Neural progenitor cell (in vitro differentiated cells): ENCODE data around the gene CRELD2. TPM values are rescaled to one million over a fixed set of nuclear protein-coding genes. Genes with fewer than 3 reads are reported as not detected.

Experiments
- DNase-seq: peaks from one replicate; pipeline ENCODE4 v3.0.0-alpha.2; 2016; ENCODE audit warnings: low spot score
- H2AFZ ChIP-seq: fragments of 200-600 bp; sonication (generic); replicated peaks from 2 replicates; pipeline ENCODE4 v1.6.1; 2016; ENCODE audit warnings: antibody characterized with exemption
- H3F3A ChIP-seq: fragments of 200-600 bp; sonication (generic); 2 replicates; pipeline ENCODE4 v1.6.1; 2016; ENCODE audit warnings: antibody characterized with exemption, low read depth
- H3K27ac ChIP-seq: fragments of 200-600 bp; sonication (generic); 2 replicates; pipeline ENCODE4 v1.5.1; 2016; ENCODE audit warnings: mild to moderate bottlenecking
- H3K27me3 ChIP-seq: fragments of 200-600 bp; sonication (generic); 2 replicates; pipeline ENCODE4 v1.6.1; 2016; ENCODE audit warnings: mild to moderate bottlenecking, moderate library complexity
- H3K36me3 ChIP-seq: fragments of 200-600 bp; sonication (generic); 2 replicates; pipeline ENCODE4 v1.5.1; 2016
- H3K4me1 ChIP-seq: fragments of 200-600 bp; sonication (generic); 2 replicates; pipeline ENCODE4 v1.6.1; 2016; ENCODE audit warnings: mixed run types
- H3K4me2 ChIP-seq: fragments of 200-600 bp; sonication (generic); 2 replicates; pipeline ENCODE4 v1.6.1; 2016
- H3K4me3 ChIP-seq: fragments of 200-600 bp; sonication (generic); 2 replicates; pipeline ENCODE4 v1.5.1; 2016
- H3K79me2 ChIP-seq: fragments of 200-600 bp; sonication (generic); 2 replicates; pipeline ENCODE4 v1.6.1; 2016; ENCODE audit warnings: low read depth
- H3K9ac ChIP-seq: fragments of 200-600 bp; sonication (generic); 2 replicates; pipeline ENCODE4 v1.6.1; 2016
- H3K9me3 ChIP-seq: fragments of 200-600 bp; sonication (generic); 2 replicates; pipeline ENCODE4 v1.5.1; 2016; ENCODE audit warnings: low read depth
- H4K20me1 ChIP-seq: fragments of 200-600 bp; sonication (generic); 2 replicates; pipeline ENCODE4 v1.6.1; 2016; ENCODE audit warnings: low read depth
- H3K27ac Mint-ChIP-seq: 3 replicates; pipeline ENCODE4 v1.8.0; 2021; ENCODE audit warnings: mixed read lengths
- H3K27me3 Mint-ChIP-seq: 2 replicates; pipeline ENCODE4 v1.8.0; 2022; ENCODE audit warnings: low read depth, mild to moderate bottlenecking, inconsistent platforms, moderate library complexity, mixed read lengths; ENCODE audit not compliant: insufficient read depth
- H3K36me3 Mint-ChIP-seq: 3 replicates; pipeline ENCODE4 v1.8.0; 2021; ENCODE audit warnings: mixed read lengths
- H3K4me1 Mint-ChIP-seq: 3 replicates; pipeline ENCODE4 v1.8.0; 2021; ENCODE audit warnings: mixed read lengths
- H3K4me3 Mint-ChIP-seq: 3 replicates; pipeline ENCODE4 v1.8.0; 2021; ENCODE audit warnings: mild to moderate bottlenecking, moderate library complexity, mixed read lengths
- H3K9me3 Mint-ChIP-seq: 3 replicates; pipeline ENCODE4 v1.8.0; 2020; ENCODE audit warnings: mixed read lengths
- CTCF ChIP-seq: fragments of 200-600 bp; sonication (generic); IDR thresholded peaks from 2 replicates; pipeline ENCODE4 v1.5.1; 2017; ENCODE audit warnings: antibody characterized with exemption, mild to moderate bottlenecking
- EZH2 ChIP-seq: fragments of 200-600 bp; sonication (generic); IDR thresholded peaks from 2 replicates; pipeline ENCODE4 v1.6.1; 2017; ENCODE audit warnings: antibody characterized with exemption, mild to moderate bottlenecking, moderate library complexity
- EZH2phosphoT487 ChIP-seq: fragments of 200-600 bp; sonication (generic); IDR thresholded peaks from 2 replicates; pipeline ENCODE4 v1.6.1; 2017; ENCODE audit warnings: antibody characterized with exemption
- total RNA-seq: library from RNA; depleted of rRNA; stranded (reverse); fragments of >200 nt; gene quantifications from 2 replicates; pipeline ENCODE4 v1.2.3, GENCODE V29; 2015; ENCODE audit warnings: low replicate concordance

The CRELD2 gene
- total RNA-seq, 1 donor from 2014 or later: 12.2 TPM

GRCh38 chr22:49929211-49929979, 11.0 kb downstream of the CRELD2 start:
- Mint-ChIP-seq H3K9me3 (no peaks in the 10 kb centered on the region), H3K27ac (no peak overlapping the region), H3K4me1 (peaks cover 27% of the 10 kb centered on the region), H3K27me3 (peaks cover 12% of the 10 kb centered on the region), H3K36me3 (peaks cover 2% of the 10 kb centered on the region), H3K4me3 (no peak overlapping the region)
- no peak overlapping the region for H3K27ac ChIP-seq
- no peaks in the 10 kb centered on the region for H3K4me1 ChIP-seq
- no peaks in the 10 kb centered on the region for H3K36me3 ChIP-seq
- H3K9me3 ChIP-seq: no peaks in the 10 kb centered on the region
- peak overlapping the region; percentile 37 for H3K4me3 ChIP-seq
- no peaks in the 10 kb centered on the region for H3K79me2 ChIP-seq
- no peaks in the 10 kb centered on the region for H4K20me1 ChIP-seq
- peak overlapping the region; percentile 73 for H3K4me2 ChIP-seq
- no peak for TF ChIP-seq EZH2phosphoT487
- TF ChIP-seq CTCF: peak; percentile 84
- no peak overlapping the region for H3K9ac ChIP-seq
- peaks cover 35% of the 10 kb centered on the region for H3K27me3 ChIP-seq
- H2AFZ ChIP-seq: no peak overlapping the region
- DNase-seq: peak; percentile 88
- peaks cover 13% of the 10 kb centered on the region for H3F3A ChIP-seq

- H4K20me1 ChIP-seq: no peaks in the 10 kb centered on the region
- H3K9ac ChIP-seq: no peak overlapping the region
- H3K79me2 ChIP-seq: no peaks in the 10 kb centered on the region
- no peaks in the 10 kb centered on the region for H3K9me3 Mint-ChIP-seq
- H3K4me2 ChIP-seq: peak overlapping the region; percentile 73
- H3F3A ChIP-seq: peaks cover 13% of the 10 kb centered on the region
- no peaks in the 10 kb centered on the region for H3K4me1 ChIP-seq
- peaks cover 27% of the 10 kb centered on the region for H3K4me1 Mint-ChIP-seq
- TF ChIP-seq EZH2phosphoT487 (no peak), EZH2 (no peak), CTCF (no peak)
- H3K9me3 ChIP-seq: no peaks in the 10 kb centered on the region
- peaks cover 42% of the 10 kb centered on the region for H3K27me3 ChIP-seq
- peaks cover 12% of the 10 kb centered on the region for H3K27me3 Mint-ChIP-seq
- H3K36me3 ChIP-seq: no peaks in the 10 kb centered on the region
- no peak overlapping the region for H3K4me3 ChIP-seq
- no peak overlapping the region for H3K4me3 Mint-ChIP-seq
- H2AFZ ChIP-seq: no peak overlapping the region
- no peak overlapping the region for H3K27ac Mint-ChIP-seq
- DNase-seq: no peak
- H3K27ac ChIP-seq: no peak overlapping the region
- peaks cover 1% of the 10 kb centered on the region for H3K36me3 Mint-ChIP-seq
These were observed 11.7 kb downstream of the CRELD2 start for GRCh38 chr22:49929994-49930575.

- no peak overlapping the region for H3K9ac ChIP-seq
- Mint-ChIP-seq H3K36me3 (no peaks in the 10 kb centered on the region), H3K4me3 (peak overlapping the region; percentile 58), H3K4me1 (peaks cover 23% of the 10 kb centered on the region), H3K27me3 (peaks cover 9% of the 10 kb centered on the region), H3K9me3 (no peaks in the 10 kb centered on the region), H3K27ac (no peak overlapping the region)
- H3K27me3 ChIP-seq: peaks cover 43% of the 10 kb centered on the region
- peak; percentile 69 for DNase-seq
- TF ChIP-seq CTCF (peak; percentile 50), EZH2 (no peak)
- H3K27ac ChIP-seq: no peak overlapping the region
- H3K4me2 ChIP-seq: no peak overlapping the region
- no peak overlapping the region for H3K4me3 ChIP-seq
- no peak overlapping the region for H2AFZ ChIP-seq
- no peaks in the 10 kb centered on the region for H4K20me1 ChIP-seq
- peaks cover 13% of the 10 kb centered on the region for H3F3A ChIP-seq
- no peaks in the 10 kb centered on the region for H3K4me1 ChIP-seq
- H3K79me2 ChIP-seq: no peaks in the 10 kb centered on the region
- H3K36me3 ChIP-seq: no peaks in the 10 kb centered on the region
- no peaks in the 10 kb centered on the region for H3K9me3 ChIP-seq
These were observed 12.4 kb downstream of the CRELD2 start for GRCh38 chr22:49930596-49931412.
